Skeletal muscle satellite cell (primary cell): Measurements from ENCODE around the gene IDE.
"Not testable (repeated sequence)": the region's sequence is repeated elsewhere in the genome, so short reads cannot be mapped to it uniquely, and the experiment has no call there.

Experiments
- H3K27me3 ChIP-seq: 2 replicates; pipeline ENCODE4 v1.7.0; 2013; ENCODE audit warnings: low read length; ENCODE audit not compliant: control insufficient read depth, insufficient read depth
- H3K36me3 ChIP-seq: 2 replicates; pipeline ENCODE4 v1.7.0; 2013; ENCODE audit warnings: mild to moderate bottlenecking, control low read depth, low read length; ENCODE audit not compliant: insufficient read depth
- H3K4me1 ChIP-seq: 2 replicates; pipeline ENCODE4 v1.7.0; 2013; ENCODE audit warnings: low read length; ENCODE audit not compliant: control insufficient read depth, insufficient read depth
- H3K4me2 ChIP-seq: 2 replicates; pipeline ENCODE4 v1.7.0; 2013; ENCODE audit warnings: mild to moderate bottlenecking, low read length
- H3K4me3 ChIP-seq: 2 replicates; pipeline ENCODE4 v1.7.0; 2013; ENCODE audit warnings: low read length
- H3K9ac ChIP-seq: 2 replicates; pipeline ENCODE4 v1.7.0; 2013; ENCODE audit warnings: mild to moderate bottlenecking, low read depth, low read length, moderate library complexity
- H3K9me3 ChIP-seq: replicated peaks from 2 replicates; pipeline ENCODE4 v1.7.0; 2013; ENCODE audit warnings: mild to moderate bottlenecking, control low read depth, low read length

Gene IDE

DNA sequence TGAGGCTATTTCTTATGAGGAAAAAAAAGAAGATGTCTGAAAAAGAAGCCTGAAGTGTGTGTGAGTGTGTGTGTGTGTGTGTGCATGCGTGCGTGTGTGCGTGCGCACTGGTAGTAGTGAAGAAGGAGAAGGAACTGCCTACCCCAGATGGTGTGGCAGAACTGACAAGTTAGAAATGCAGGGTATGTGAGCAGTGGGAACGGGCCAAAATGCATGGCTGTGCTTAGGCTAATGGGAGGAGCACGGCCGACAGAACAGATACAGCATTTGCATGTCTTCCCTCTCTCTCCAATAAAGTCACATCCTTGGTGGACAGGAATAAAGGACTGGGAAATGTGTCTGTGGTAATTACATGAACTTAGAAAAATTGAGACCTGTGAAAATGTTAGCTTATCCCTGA lies 94.3 kb downstream of the IDE start:
- Histone ChIP-seq H3K36me3 (peaks cover 39% of the 10 kb centered on the region), H3K4me1 (no peaks in the 10 kb centered on the region), H3K9me3 (no peaks in the 10 kb centered on the region), H3K4me2 (no peak overlapping the region), H3K4me3 (no peak overlapping the region), H3K9ac (no peak overlapping the region), H3K27me3 (no peaks in the 10 kb centered on the region)

DNA sequence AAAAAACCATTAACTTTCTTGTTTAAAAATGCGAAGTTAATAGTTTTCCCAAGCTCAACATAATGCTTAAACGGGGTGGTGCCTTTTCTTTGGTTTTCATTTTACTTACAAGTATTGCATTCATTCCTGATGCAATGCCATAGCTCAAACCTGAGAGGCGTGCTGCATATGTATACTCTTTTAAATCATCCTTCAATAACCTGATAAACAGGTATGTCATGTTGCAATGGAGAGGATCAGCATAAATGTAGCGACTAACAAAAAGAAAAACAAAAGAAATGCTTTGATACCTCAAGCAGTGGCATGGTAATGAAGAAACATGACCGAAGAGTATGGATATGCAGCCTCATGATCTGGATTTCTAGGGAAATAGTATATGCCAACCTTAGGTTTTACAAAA lies 95.4 kb downstream of the IDE start:
- Histone ChIP-seq H3K4me1 (no peaks in the 10 kb centered on the region), H3K4me3 (no peak overlapping the region), H3K27me3 (no peaks in the 10 kb centered on the region), H3K4me2 (no peak overlapping the region), H3K36me3 (peaks cover 34% of the 10 kb centered on the region), H3K9me3 (no peaks in the 10 kb centered on the region), H3K9ac (no peak overlapping the region)

DNA sequence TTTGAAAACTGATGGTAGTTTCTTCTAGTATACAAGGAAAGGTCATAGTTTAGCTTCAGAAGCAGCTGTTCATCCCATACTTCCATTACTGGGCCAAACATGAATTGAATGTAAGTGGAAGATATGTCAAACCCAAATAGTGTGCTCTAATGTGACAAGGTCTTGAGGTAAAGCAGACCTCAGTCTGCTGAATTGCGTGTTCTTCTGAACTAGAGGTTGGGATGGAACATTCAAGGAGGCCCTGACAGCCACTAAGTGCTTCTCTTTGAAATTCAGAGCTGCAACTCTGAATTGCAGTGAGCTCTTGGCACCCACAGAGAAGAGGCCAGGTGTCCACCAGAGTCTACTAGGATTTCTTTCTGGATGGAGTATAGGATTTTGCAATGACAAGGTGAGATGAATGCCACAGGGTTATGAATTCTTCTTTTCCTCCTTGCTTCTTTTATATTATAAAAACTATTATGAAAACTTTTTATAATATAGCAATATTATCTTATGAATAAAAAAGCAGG lies 98.5 kb downstream of the IDE start:
- H3K36me3 ChIP-seq = peaks cover 25% of the 10 kb centered on the region
- H3K4me2 ChIP-seq = no peak overlapping the region
- H3K27me3 ChIP-seq = no peaks in the 10 kb centered on the region
- H3K9ac ChIP-seq = no peak overlapping the region
- H3K4me1 ChIP-seq = no peaks in the 10 kb centered on the region
- no peaks in the 10 kb centered on the region for H3K9me3 ChIP-seq
- no peak overlapping the region for H3K4me3 ChIP-seq

DNA sequence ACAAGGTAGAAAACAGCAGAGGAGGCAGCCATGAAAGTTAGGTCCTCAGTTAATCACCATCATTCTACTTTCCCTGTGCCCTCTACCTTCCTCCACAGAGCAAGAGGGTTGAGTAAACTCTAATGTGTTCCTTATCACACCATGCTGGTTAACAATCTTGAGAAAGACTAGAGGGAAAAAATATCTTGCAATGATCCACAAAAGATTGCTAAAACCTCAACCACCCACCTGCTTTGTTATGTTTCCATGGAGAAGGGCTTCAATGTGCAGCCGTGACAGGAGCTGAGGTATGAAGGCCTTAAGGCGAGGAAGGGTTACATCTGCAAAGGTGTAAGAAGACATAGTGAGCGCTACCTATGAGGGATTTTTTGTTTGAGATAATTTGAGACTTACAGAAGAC lies 103.9 kb downstream of the IDE start:
- peaks cover 34% of the 10 kb centered on the region for H3K36me3 ChIP-seq

DNA sequence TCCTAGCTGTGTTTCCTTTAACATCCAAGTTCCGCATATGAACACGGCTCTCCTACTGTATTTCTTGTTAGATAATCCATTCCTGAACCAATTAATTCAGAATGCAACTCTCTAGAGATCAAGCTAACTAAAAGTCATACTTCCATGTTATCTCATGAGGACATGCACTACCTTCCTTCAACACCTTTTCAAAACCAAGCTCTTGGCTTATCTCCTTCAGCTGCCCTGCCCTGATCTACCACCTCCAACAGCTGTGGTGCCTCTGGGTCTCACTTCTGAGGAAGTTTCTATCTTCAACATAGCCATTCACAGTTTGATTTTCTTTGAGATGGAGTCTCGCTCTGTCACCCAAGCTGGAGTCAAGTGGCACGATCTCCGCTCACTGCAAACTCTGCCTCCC lies 109.5 kb downstream of the IDE start:
- peaks cover 52% of the 10 kb centered on the region for H3K36me3 ChIP-seq
- H3K27me3 ChIP-seq = no peaks in the 10 kb centered on the region
- H3K9ac ChIP-seq = no peak overlapping the region
- H3K9me3 ChIP-seq = no peaks in the 10 kb centered on the region
- no peak overlapping the region for H3K4me2 ChIP-seq
- no peak overlapping the region for H3K4me3 ChIP-seq
- H3K4me1 ChIP-seq = no peaks in the 10 kb centered on the region

More for the DNA sequence above, 103.9 kb downstream of the IDE start:
- no peaks in the 10 kb centered on the region for H3K9me3 ChIP-seq
- H3K4me3 ChIP-seq = no peak overlapping the region
- no peaks in the 10 kb centered on the region for H3K4me1 ChIP-seq
- H3K4me2 ChIP-seq = no peak overlapping the region
- H3K9ac ChIP-seq = no peak overlapping the region
- H3K27me3 ChIP-seq = no peaks in the 10 kb centered on the region

DNA sequence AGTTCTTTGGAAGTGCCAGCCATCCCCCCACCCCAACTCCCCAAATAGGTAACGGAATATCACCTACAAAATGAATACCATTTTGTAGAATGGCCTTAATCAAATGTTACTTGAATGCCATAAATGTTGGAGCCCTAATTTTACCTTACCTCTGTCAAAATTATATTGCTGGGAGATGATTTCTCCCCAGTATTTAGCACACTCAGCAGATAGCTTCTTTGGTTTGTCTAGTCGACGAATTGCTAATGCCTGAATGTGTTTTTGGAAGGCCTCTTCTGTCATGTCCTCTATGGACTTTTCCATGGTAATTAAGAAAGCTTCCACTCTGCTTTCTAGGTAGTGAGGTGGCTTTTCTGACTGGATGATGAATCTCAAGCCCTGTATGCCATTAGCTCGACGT lies 110.3 kb downstream of the IDE start:
- no peaks in the 10 kb centered on the region for H3K4me1 ChIP-seq

DNA sequence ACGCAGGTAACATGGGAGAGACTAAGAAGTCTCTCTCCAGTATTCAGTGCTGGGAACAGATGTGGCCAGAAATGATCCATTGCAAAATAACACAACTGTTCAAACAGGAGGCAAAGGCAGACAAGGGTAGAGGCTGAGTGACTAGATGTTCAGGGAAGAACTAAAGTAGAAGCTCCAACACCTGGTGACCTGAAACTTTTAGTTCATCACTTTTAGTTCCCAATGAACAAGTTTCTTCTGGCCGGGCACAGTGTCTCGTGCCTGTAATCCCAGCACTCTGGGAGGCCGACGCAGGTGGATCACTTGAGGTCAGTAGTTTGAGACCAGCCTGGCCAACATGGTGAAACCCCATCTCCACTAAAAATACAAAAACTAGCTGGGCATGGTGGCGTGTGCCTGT lies 118.9 kb downstream of the IDE start:
- H3K36me3 ChIP-seq = peaks cover 46% of the 10 kb centered on the region
- not testable (repeated sequence) for H3K4me1 ChIP-seq, H3K4me3 ChIP-seq, H3K4me2 ChIP-seq, H3K9ac ChIP-seq, H3K9me3 ChIP-seq, H3K27me3 ChIP-seq

More for the DNA sequence above, 110.3 kb downstream of the IDE start:
- Histone ChIP-seq H3K9ac (no peak overlapping the region), H3K9me3 (no peaks in the 10 kb centered on the region), H3K36me3 (peaks cover 51% of the 10 kb centered on the region), H3K4me3 (no peak overlapping the region), H3K27me3 (no peaks in the 10 kb centered on the region), H3K4me2 (no peak overlapping the region)

DNA sequence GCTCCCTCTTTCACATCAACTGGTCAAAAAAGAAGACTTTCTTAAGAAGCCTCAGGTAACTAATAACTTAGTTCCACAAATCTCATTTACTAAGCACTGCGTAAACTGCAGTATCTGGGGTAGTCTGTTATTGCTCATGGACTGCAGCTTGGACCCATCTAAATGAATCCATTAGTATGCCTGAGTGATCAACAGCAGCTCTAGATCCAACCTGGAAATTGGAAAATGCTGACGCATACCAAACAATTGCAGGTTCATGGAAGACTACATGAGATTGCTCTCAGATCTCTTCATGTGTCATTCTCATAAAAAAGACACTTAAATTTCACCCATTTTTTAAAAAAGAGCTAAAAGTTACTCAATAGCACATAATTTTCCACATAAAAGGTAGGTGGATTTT lies 121.6 kb downstream of the IDE start:
- Histone ChIP-seq H3K4me3 (no peak overlapping the region), H3K36me3 (peaks cover 36% of the 10 kb centered on the region), H3K9me3 (no peaks in the 10 kb centered on the region), H3K9ac (no peak overlapping the region), H3K4me1 (no peaks in the 10 kb centered on the region), H3K4me2 (no peak overlapping the region), H3K27me3 (no peaks in the 10 kb centered on the region)

DNA sequence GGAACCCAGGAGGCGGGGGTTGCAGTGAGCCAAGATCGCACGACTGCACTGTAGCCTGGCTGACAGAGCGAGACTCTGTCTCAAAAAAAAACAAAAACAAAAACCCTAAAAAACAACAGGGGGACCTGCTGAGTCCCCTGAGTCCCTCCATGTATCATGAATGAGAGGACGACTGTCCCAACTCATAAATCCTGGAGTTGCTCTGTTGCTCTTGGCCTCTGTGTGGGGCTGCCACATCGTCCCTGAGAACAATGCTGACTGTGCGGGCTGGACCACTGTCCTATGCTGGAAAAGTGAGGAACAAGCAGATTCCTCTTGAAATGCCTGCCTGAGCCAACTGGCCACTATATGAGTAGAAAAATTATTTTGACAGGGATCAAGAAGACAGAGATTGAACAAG lies 122.5 kb downstream of the IDE start:
- H3K4me2 ChIP-seq = no peak overlapping the region
- H3K9me3 ChIP-seq = no peaks in the 10 kb centered on the region
- H3K36me3 ChIP-seq = peaks cover 31% of the 10 kb centered on the region
- no peaks in the 10 kb centered on the region for H3K27me3 ChIP-seq
- H3K4me3 ChIP-seq = no peak overlapping the region
- H3K9ac ChIP-seq = no peak overlapping the region
- H3K4me1 ChIP-seq = no peaks in the 10 kb centered on the region

DNA sequence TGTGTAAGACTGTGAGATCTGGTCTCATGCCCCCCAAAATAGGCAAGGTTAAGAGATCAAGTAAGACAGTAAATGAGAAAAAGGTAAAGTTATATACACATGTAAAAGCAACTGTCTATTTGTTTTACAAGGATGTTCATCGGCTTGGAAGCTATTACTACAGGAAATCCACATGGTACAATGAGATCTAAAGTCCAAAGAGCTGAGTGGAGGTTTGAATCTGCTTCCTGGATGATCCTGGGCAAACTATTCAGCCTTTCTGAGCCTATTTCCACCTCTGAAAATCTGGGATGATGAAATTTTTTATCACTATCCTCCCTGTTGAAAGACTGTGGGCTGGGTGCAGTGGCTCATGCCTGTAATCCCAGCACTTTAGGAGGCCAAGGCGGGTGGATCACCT lies 123.0 kb downstream of the IDE start:
- Histone ChIP-seq H3K9ac (no peak overlapping the region), H3K4me2 (no peak overlapping the region), H3K27me3 (no peaks in the 10 kb centered on the region), H3K9me3 (no peaks in the 10 kb centered on the region), H3K36me3 (peaks cover 27% of the 10 kb centered on the region), H3K4me3 (no peak overlapping the region), H3K4me1 (no peaks in the 10 kb centered on the region)

DNA sequence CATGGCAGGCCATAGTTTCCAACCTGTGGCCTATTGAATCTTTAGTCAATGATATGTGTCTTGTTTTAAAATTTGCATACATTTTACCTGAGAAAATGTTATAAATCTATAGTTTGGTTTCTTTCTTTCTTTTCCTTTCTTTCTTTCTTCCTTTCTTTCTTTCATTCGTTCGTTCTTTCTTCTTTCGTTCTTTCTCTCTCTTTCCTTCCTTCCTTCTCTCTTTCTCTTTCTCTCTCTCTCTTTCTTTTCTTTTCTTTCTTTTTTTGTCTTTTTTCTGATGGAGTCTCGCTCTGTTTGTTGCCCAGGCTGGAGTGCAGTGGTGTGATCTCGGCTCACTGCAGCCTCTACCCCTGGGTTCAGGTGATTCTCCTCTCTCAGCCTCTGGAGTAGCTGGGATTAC lies 133.3 kb downstream of the IDE start:
- Histone ChIP-seq H3K4me3 (no peak overlapping the region), H3K27me3 (no peaks in the 10 kb centered on the region)

DNA sequence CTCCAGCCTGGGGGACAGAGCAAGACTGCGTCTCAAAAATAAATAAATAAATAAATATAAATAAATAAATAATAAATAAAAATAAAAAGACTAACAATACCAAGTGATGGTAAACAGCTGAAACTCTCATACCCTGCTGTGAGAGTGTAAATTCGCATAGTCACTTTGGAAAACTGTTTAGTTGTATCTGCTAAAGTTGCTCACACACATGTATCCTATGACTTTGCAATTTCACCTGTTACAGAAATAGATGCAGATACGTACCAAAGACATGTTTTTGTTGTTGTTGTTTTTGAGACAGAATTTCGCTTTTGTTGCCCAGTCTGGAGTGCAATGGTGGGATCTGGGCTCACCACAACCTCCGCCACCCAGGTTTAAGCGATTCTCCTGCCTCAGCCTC lies 135.7 kb downstream of the IDE start:
- Histone ChIP-seq H3K4me2 (no peak overlapping the region), H3K9ac (no peak overlapping the region), H3K36me3 (no peaks in the 10 kb centered on the region), H3K4me3 (no peak overlapping the region), H3K4me1 (no peaks in the 10 kb centered on the region), H3K9me3 (no peaks in the 10 kb centered on the region), H3K27me3 (no peaks in the 10 kb centered on the region)

More for the DNA sequence above, 133.3 kb downstream of the IDE start:
- Histone ChIP-seq H3K9ac (no peak overlapping the region), H3K4me1 (no peaks in the 10 kb centered on the region), H3K9me3 (no peaks in the 10 kb centered on the region), H3K4me2 (no peak overlapping the region), H3K36me3 (no peaks in the 10 kb centered on the region)
